ENCODE results near the gene CTBP1.
"Not testable (repeated sequence)": the region's sequence is repeated elsewhere in the genome, so short reads cannot be mapped to it uniquely, and the experiment has no call there.

Gene CTBP1

GRCh38 chr4:1248245-1249147 lies at the start of gene CTBP1:
TSS of gene CTBP1 (minus strand) at chr4:1249130. CDS start at chr4:1241331, 7,799 bp downstream.
- no peak for FAIRE-seq

- FAIRE-seq = no peak
Observed at GRCh38 chr4:1298461-1298860, 49.5 kb upstream of the CTBP1 start.

GRCh38 chr4:1297456-1298325 lies 48.8 kb upstream of the CTBP1 start:
- FAIRE-seq = no peak

GRCh38 chr4:1297023-1297395 lies 48.1 kb upstream of the CTBP1 start:
- no peak for FAIRE-seq

- FAIRE-seq = no peak
Observed at GRCh38 chr4:1296324-1297022, 47.5 kb upstream of the CTBP1 start.

- FAIRE-seq = no peak
Observed at GRCh38 chr4:1295405-1296055, 46.6 kb upstream of the CTBP1 start.

- no peak for FAIRE-seq
Observed at GRCh38 chr4:1294891-1295290, 46.0 kb upstream of the CTBP1 start.

GRCh38 chr4:1294424-1294823 lies 45.5 kb upstream of the CTBP1 start:
- no peak for FAIRE-seq

- no peak for FAIRE-seq
Observed at GRCh38 chr4:1293991-1294390, 45.1 kb upstream of the CTBP1 start.

GRCh38 chr4:1293531-1293941 lies 44.6 kb upstream of the CTBP1 start:
- FAIRE-seq = no peak

GRCh38 chr4:1292703-1293011 lies 43.7 kb upstream of the CTBP1 start:
- not testable (repeated sequence) for FAIRE-seq

- no peak for FAIRE-seq
Observed at GRCh38 chr4:1291996-1292702, 43.2 kb upstream of the CTBP1 start.

GRCh38 chr4:1291091-1291490 lies 42.2 kb upstream of the CTBP1 start:
- no peak for FAIRE-seq

GRCh38 chr4:1290165-1290977 lies 41.4 kb upstream of the CTBP1 start:
- no peak for FAIRE-seq

GRCh38 chr4:1289207-1290164 lies 40.6 kb upstream of the CTBP1 start, which contains the start of gene MAEA:
TSS of gene MAEA (plus strand) at chr4:1289891. CDS start at chr4:1289914, 23 bp downstream.
- FAIRE-seq = peak; percentile 75

GRCh38 chr4:1288786-1289185 lies 39.9 kb upstream of the CTBP1 start:
- no peak for FAIRE-seq

GRCh38 chr4:1285790-1286553 lies 37.0 kb upstream of the CTBP1 start:
- no peak for FAIRE-seq

- no peak for FAIRE-seq
Observed at GRCh38 chr4:1285151-1285789, 36.3 kb upstream of the CTBP1 start.

GRCh38 chr4:1283711-1284110 lies 34.8 kb upstream of the CTBP1 start:
- FAIRE-seq = no peak

All from islet of Langerhans (tissue), 1 donor.